IMR-90 (cell line): Measurements from ENCODE around the gene THOC2. TPM values are rescaled to one million over a fixed set of nuclear protein-coding genes. Genes with fewer than 3 reads are reported as not detected.

ENCODE experiments used
- ATAC-seq: fragments of 200-7000 bp; cut with Tn5 transposase; 2 replicates; pipeline ENCODE4 v1.9.1; 2020; ENCODE audit warnings: low read depth, mild to moderate bottlenecking, moderate library complexity
- BruUV-seq: library from RNA; stranded (reverse); fragments of 400-500 nt; replicated peaks from 2 replicates; lab custom pipeline; 2021; lab: Mats Ljungman, UMichigan
- CTCF ChIA-PET: fragments of 300-600 bp; formaldehyde crosslinking; extraction: SDS; loops from one replicate; lab custom pipeline; 2021; ENCODE audit warnings: antibody characterized with exemption; lab: Yijun Ruan, JAX
- POLR2A ChIA-PET: fragments of 300-600 bp; sonication (Branson Sonifier 250); formaldehyde crosslinking; loops from one replicate; lab custom pipeline; 2022; ENCODE audit warnings: antibody characterized with exemption; ENCODE audit not compliant: unreplicated experiment; lab: Charles Lee
- DNase-seq: peaks from one replicate; pipeline ENCODE4 v3.0.0; 2013
- H2AFZ ChIP-seq: replicated peaks from 2 replicates; pipeline ENCODE3; 2013; ENCODE audit warnings: low read length, mild to moderate bottlenecking; ENCODE audit not compliant: poor library complexity
- H2AK5ac ChIP-seq: 2 replicates; pipeline ENCODE4 v1.6.1; 2013; ENCODE audit warnings: low read depth, low read length, inconsistent platforms
- H2AK9ac ChIP-seq: replicated peaks from 2 replicates; pipeline ENCODE3; 2013; ENCODE audit warnings: mild to moderate bottlenecking, low read depth, low read length, moderate library complexity; ENCODE audit not compliant: poor library complexity
- H2BK120ac ChIP-seq: 2 replicates; pipeline ENCODE4 v1.6.1; 2013; ENCODE audit warnings: low read depth, low read length, inconsistent platforms
- H2BK15ac ChIP-seq: 3 replicates; pipeline ENCODE4 v1.6.1; 2013; ENCODE audit warnings: low read depth, low read length, inconsistent platforms
- H2BK20ac ChIP-seq: 2 replicates; pipeline ENCODE4 v1.6.1; 2013; ENCODE audit warnings: low read depth, mild to moderate bottlenecking, inconsistent platforms, low read length, moderate library complexity
- H2BK5ac ChIP-seq: 2 replicates; pipeline ENCODE4 v1.6.1; 2013; ENCODE audit warnings: mild to moderate bottlenecking, low read depth, low read length, inconsistent platforms; ENCODE audit not compliant: poor library complexity, severe bottlenecking
- H3K14ac ChIP-seq: replicated peaks from 2 replicates; pipeline ENCODE4 v1.6.1; 2013; ENCODE audit warnings: low read depth, low read length, inconsistent platforms
- H3K18ac ChIP-seq: 2 replicates; pipeline ENCODE4 v1.6.1; 2013; ENCODE audit warnings: low read depth, low read length, control low read depth
- H3K23ac ChIP-seq: 2 replicates; pipeline ENCODE4 v1.6.1; 2013; ENCODE audit warnings: low read depth, low read length, inconsistent platforms
- H3K27ac ChIP-seq: 2 replicates; pipeline ENCODE4 v1.5.1; 2013; ENCODE audit warnings: mild to moderate bottlenecking, control low read depth, low read length; ENCODE audit not compliant: insufficient read depth
- H3K27me3 ChIP-seq: 2 replicates; pipeline ENCODE4 v1.6.1; 2013; ENCODE audit warnings: low read length; ENCODE audit not compliant: control insufficient read depth, insufficient read depth
- H3K36me3 ChIP-seq: 2 replicates; pipeline ENCODE4 v1.6.1; 2013; ENCODE audit warnings: low read length, mixed read lengths; ENCODE audit not compliant: control insufficient read depth, insufficient read depth
- H3K4ac ChIP-seq: 2 replicates; pipeline ENCODE4 v1.6.1; 2013; ENCODE audit warnings: low read depth, low read length, inconsistent platforms
- H3K4me1 ChIP-seq: 2 replicates; pipeline ENCODE4 v1.6.1; 2013; ENCODE audit warnings: low read length, mixed read lengths; ENCODE audit not compliant: control insufficient read depth, insufficient read depth
- H3K4me2 ChIP-seq: 2 replicates; pipeline ENCODE4 v1.6.1; 2013; ENCODE audit warnings: low read depth, mild to moderate bottlenecking, control low read depth, low read length, moderate library complexity
- H3K4me3 ChIP-seq: 2 replicates; pipeline ENCODE4 v1.5.1; 2013; ENCODE audit warnings: low read depth, mild to moderate bottlenecking, control low read depth, low read length, moderate library complexity; ENCODE audit not compliant: insufficient read depth
- H3K56ac ChIP-seq: 2 replicates; pipeline ENCODE4 v1.6.1; 2013; ENCODE audit warnings: low read length, inconsistent platforms; ENCODE audit not compliant: insufficient read depth; ENCODE audit errors: extremely low read depth
- H3K79me1 ChIP-seq, 2 experiments: 2 replicates each; pipeline ENCODE4 v1.6.1; 2013; ENCODE audit warnings: low read length in 2 of 2, inconsistent platforms in 1 of 2, low read depth in 1 of 2
- H3K9ac ChIP-seq: 2 replicates; pipeline ENCODE4 v1.6.1; 2013; ENCODE audit warnings: low read depth, low read length, control low read depth
- H3K9me1 ChIP-seq: 2 replicates; pipeline ENCODE4 v1.6.1; 2013; ENCODE audit warnings: low read length, inconsistent platforms; ENCODE audit not compliant: insufficient read depth
- H3K9me3 ChIP-seq: 2 replicates; pipeline ENCODE4 v1.6.1; 2013; ENCODE audit warnings: low read length; ENCODE audit not compliant: control insufficient read depth, insufficient read depth
- H4K20me1 ChIP-seq: 2 replicates; pipeline ENCODE4 v1.6.1; 2013; ENCODE audit warnings: low read length, inconsistent platforms; ENCODE audit not compliant: insufficient read depth
- H4K5ac ChIP-seq: 2 replicates; pipeline ENCODE4 v1.6.1; 2013; ENCODE audit warnings: mild to moderate bottlenecking, low read depth, low read length, control low read depth
- H4K8ac ChIP-seq, 2 experiments: 2 replicates each; pipeline ENCODE4 v1.6.1; 2013; ENCODE audit warnings: low read depth in 2 of 2, low read length in 2 of 2, control low read depth in 1 of 2, inconsistent platforms in 1 of 2
- H4K91ac ChIP-seq: 2 replicates; pipeline ENCODE4 v1.6.1; 2013; ENCODE audit warnings: low read depth, low read length, inconsistent platforms; ENCODE audit not compliant: insufficient read depth
- BHLHE40 ChIP-seq: fragments of 150-350 bp; IDR thresholded peaks from 2 replicates; pipeline ENCODE4 v1.6.1; 2016; ENCODE audit warnings: mild to moderate bottlenecking, low read depth, low read length
- CEBPB ChIP-seq: IDR thresholded peaks from 2 replicates; pipeline ENCODE4 v1.6.1; 2012; ENCODE audit warnings: low read depth, low read length, improper control_type of control experiment
- CHD1 ChIP-seq: IDR thresholded peaks from 2 replicates; pipeline ENCODE4 v1.6.1; 2012; ENCODE audit warnings: low read depth, low read length, improper control_type of control experiment
- CTCF ChIP-seq: conservative IDR thresholded peaks from 2 replicates; pipeline ENCODE4 v1.5.1; 2012; ENCODE audit warnings: mild to moderate bottlenecking, low read depth, low read length, improper control_type of control experiment
- ELK1 ChIP-seq: fragments of 150-350 bp; IDR thresholded peaks from 2 replicates; pipeline ENCODE4 v1.6.1; 2016; ENCODE audit warnings: low read depth, mild to moderate bottlenecking, low read length, moderate library complexity, borderline replicate concordance
- FOS ChIP-seq: fragments of 150-350 bp; IDR thresholded peaks from 2 replicates; pipeline ENCODE4 v1.6.1; 2016; ENCODE audit warnings: low read depth, low read length
- MAFK ChIP-seq: IDR thresholded peaks from 2 replicates; pipeline ENCODE4 v1.6.1; 2012; ENCODE audit warnings: low read depth, low read length, improper control_type of control experiment
- MAZ ChIP-seq: IDR thresholded peaks from 2 replicates; pipeline ENCODE4 v1.6.1; 2012; ENCODE audit warnings: low read depth, mild to moderate bottlenecking, low read length, improper control_type of control experiment, moderate library complexity, borderline replicate concordance
- NFE2L2 ChIP-seq: fragments of 150-350 bp; IDR thresholded peaks from 2 replicates; pipeline ENCODE4 v1.6.1; 2016; ENCODE audit warnings: low read depth, mild to moderate bottlenecking, low read length
- POLR2A ChIP-seq: IDR thresholded peaks from 2 replicates; pipeline ENCODE4 v1.6.1; 2012; ENCODE audit warnings: mild to moderate bottlenecking, low read depth, low read length
- RAD21 ChIP-seq: IDR thresholded peaks from 2 replicates; pipeline ENCODE4 v1.6.1; 2012; ENCODE audit warnings: low read length, improper control_type of control experiment
- RFX5 ChIP-seq: IDR thresholded peaks from 2 replicates; pipeline ENCODE4 v1.8.0; 2012; ENCODE audit warnings: low read depth, mild to moderate bottlenecking, low read length, moderate library complexity
- WGBS, 2 experiments: methylation state at CpG; one replicate each; pipeline versions ENCODE4 v1.1.5 to v1.1.7; 2013; ENCODE audit warnings: missing lambda C conversion rate in 2 of 2; ENCODE audit not compliant: insufficient read length in 1 of 2; ENCODE audit errors: extremely low coverage in 2 of 2; 5-methylcytosine and 5-hydroxymethylcytosine counted together
- dilution Hi-C: fragments of 300-500 bp; cut with HindIII; formaldehyde crosslinking; loops from one replicate; pipeline ENCODE4 v1.14.3; 2018; ENCODE audit warnings: low sequenced_read_pairs; ENCODE audit not compliant: unreplicated experiment
- in situ Hi-C: fragments of 300-500 bp; cut with MboI; formaldehyde crosslinking; loops from 3 replicates; pipeline ENCODE4 v1.14.3; 2019; ENCODE audit warnings: low sequenced_read_pairs, inconsistent platforms, mixed read lengths
- intact Hi-C: fragments of 100-400 bp; cut with micrococcal nuclease; formaldehyde crosslinking; loops from 2 replicates; pipeline ENCODE4 v1.10.0; 2022
- polyA plus RNA-seq, 3 experiments: library from polyadenylated mRNA; depleted of rRNA; stranded (reverse); fragments of >200 nt; gene quantifications; 2 replicates each; pipeline ENCODE4 v1.2.3, GENCODE V29; 2012; ENCODE audit warnings: low replicate concordance in 1 of 3
- total RNA-seq: library from RNA; depleted of rRNA; stranded (reverse); fragments of >200 nt; gene quantifications from 2 replicates; pipeline ENCODE4 v1.2.3, GENCODE V29; 2012
- TF ChIP-seq, protein P1 (sequence below): fragments of 150-350 bp; IDR thresholded peaks from 2 replicates; pipeline ENCODE4 v1.6.1; 2017; ENCODE audit warnings: mild to moderate bottlenecking, antibody characterized with exemption, low read length, low read depth

Gene THOC2
- total and polyA plus RNA-seq, 2 of the 4 experiments (the other 2 are of a cell fraction), result 42.9 to 58.8 TPM

- no peak overlapping the region for H3K23ac ChIP-seq
- no peak overlapping the region for H3K56ac ChIP-seq
- no peak overlapping the region for H2BK15ac ChIP-seq
- H3K4ac ChIP-seq, result no peak overlapping the region
- H4K20me1 ChIP-seq, result no peaks in the 10 kb centered on the region
- no peak overlapping the region for H3K4me3 ChIP-seq
- no peak overlapping the region for H3K27ac ChIP-seq
- no peak overlapping the region for H2BK5ac ChIP-seq
- H2AK9ac ChIP-seq, result no peak overlapping the region
- H4K91ac ChIP-seq, result no peak overlapping the region
- ChIA-PET POLR2A (no interaction called here), CTCF (interaction anchor here (0.6 kb wide), 1 partner anchor 15 kb away, joined by 3 read pairs; no protein-coding TSS in a partner anchor)
- TF ChIP-seq CHD1, result no peak
- TF ChIP-seq RAD21, result no peak
- TF ChIP-seq BHLHE40, result no peak
- TF ChIP-seq, protein P1, sequence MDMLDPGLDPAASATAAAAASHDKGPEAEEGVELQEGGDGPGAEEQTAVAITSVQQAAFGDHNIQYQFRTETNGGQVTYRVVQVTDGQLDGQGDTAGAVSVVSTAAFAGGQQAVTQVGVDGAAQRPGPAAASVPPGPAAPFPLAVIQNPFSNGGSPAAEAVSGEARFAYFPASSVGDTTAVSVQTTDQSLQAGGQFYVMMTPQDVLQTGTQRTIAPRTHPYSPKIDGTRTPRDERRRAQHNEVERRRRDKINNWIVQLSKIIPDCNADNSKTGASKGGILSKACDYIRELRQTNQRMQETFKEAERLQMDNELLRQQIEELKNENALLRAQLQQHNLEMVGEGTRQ, result no peak
- no peak for TF ChIP-seq NFE2L2
- no peak for TF ChIP-seq MAZ
- TF ChIP-seq MAFK, result no peak
- no peak for TF ChIP-seq FOS
- TF ChIP-seq ELK1, result no peak
- no peak for TF ChIP-seq RFX5
- no peak for TF ChIP-seq POLR2A
- TF ChIP-seq CEBPB, result no peak
- no peak for TF ChIP-seq CTCF
- no peak overlapping the region for H4K8ac ChIP-seq
- ATAC-seq (no peak), DNase-seq (no peak)
- dilution Hi-C loops (no loop called here), in situ Hi-C loops (no loop called here), intact Hi-C loops (no loop called here)
- no peak overlapping the region for H2BK120ac ChIP-seq
- peaks cover 0 to 2% of the 10 kb centered on the region in 2 experiments; a peak in 1 of 4 replicates for H3K79me1 ChIP-seq
- H2AK5ac ChIP-seq, result no peak overlapping the region
- BruUV-seq, result no TSS peak
- H3K9me1 ChIP-seq, result no peaks in the 10 kb centered on the region
- H3K36me3 ChIP-seq, result peaks cover 3% of the 10 kb centered on the region; the same call in 1 of the 2 replicates
- WGBS, 2 experiments, result no CpG with 5 or more reads among the region's 3 CpGs
- H3K18ac ChIP-seq, result no peak overlapping the region
- H2AFZ ChIP-seq, result no peak overlapping the region
- H4K5ac ChIP-seq, result no peak overlapping the region
- no peak overlapping the region for H3K9ac ChIP-seq
- no peak overlapping the region for H3K14ac ChIP-seq
- H3K4me2 ChIP-seq, result no peak overlapping the region
- H3K9me3 ChIP-seq, result no peaks in the 10 kb centered on the region
- H2BK20ac ChIP-seq, result no peak overlapping the region
- no peaks in the 10 kb centered on the region for H3K4me1 ChIP-seq
- H3K27me3 ChIP-seq, result no peaks in the 10 kb centered on the region
Measured at GRCh38 chrX:123601437-123601836, 131.4 kb downstream of the THOC2 start.
